DMS114 treated with DMSO at 0.1 percent for 48 hours (cell line): ENCODE data around the gene SORBS1.
"Not testable (repeated sequence)": the region's sequence is repeated elsewhere in the genome, so short reads cannot be mapped to it uniquely, and the experiment has no call there.

Experiments used
- DNase-seq: peaks from one replicate; lab custom pipeline; 2025; ENCODE audit not compliant: unreplicated experiment; lab: John Stamatoyannopoulos, UW

Gene SORBS1

DNA sequence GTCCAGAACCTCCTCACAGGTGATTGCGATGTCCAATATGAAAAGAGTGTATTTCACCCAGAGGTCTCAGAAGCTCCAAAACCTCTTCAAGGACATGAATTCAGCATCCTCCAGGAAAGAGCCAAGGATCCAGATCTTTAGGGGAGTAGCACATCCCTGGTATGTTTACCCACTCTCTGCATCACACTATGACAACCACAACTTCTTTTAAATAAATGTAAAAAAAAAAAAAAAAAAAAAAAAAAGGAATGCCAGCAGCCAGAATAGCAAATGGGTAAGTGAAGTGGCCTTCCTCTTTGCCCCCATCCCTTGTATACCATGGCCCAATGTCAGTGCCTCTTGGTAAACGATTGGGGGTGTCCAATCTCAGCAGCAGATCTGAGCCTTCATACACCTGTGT, 67.3 kb downstream of the SORBS1 start:
- DNase-seq, result no peak

- DNase-seq, result no peak
Observed at GRCh38 chr10:95487994-95488393, 73.2 kb downstream of the SORBS1 start.

GRCh38 chr10:95485056-95485844, 75.9 kb downstream of the SORBS1 start:
- DNase-seq, result no peak

DNA sequence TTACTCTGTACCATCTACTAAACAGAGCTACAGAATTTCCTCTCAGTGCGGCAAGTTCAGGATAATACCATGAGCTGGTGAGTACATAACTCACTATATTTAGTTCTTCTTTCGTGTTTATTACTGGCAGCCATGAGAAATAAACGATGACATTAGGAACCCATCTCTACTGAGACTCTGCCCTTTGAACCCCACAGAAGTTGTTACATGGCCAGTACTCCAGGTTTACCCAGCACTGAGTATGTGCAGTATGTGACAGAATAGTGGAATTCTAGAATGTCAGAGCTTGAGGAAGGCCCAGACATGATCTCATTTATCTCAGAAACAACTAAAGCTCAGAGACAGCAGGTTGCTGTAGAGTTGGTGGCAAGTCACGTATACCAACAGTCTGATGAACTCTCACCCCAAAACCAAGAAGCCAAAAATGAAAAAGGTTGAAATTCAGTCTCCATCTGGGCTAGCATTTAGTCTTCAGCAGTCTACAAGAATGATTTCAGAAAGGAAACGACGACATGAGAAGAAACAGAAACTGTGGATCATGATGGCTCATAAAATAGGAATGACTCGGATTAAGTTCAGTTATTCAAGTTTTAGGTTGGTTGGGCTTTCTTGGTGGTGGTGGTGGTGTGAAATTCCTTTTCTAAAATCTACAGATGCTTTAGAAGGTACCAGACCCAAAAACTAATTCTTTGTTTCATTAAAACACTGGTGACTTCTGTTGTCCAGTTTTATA, 78.5 kb downstream of the SORBS1 start:
- no peak for DNase-seq

DNA sequence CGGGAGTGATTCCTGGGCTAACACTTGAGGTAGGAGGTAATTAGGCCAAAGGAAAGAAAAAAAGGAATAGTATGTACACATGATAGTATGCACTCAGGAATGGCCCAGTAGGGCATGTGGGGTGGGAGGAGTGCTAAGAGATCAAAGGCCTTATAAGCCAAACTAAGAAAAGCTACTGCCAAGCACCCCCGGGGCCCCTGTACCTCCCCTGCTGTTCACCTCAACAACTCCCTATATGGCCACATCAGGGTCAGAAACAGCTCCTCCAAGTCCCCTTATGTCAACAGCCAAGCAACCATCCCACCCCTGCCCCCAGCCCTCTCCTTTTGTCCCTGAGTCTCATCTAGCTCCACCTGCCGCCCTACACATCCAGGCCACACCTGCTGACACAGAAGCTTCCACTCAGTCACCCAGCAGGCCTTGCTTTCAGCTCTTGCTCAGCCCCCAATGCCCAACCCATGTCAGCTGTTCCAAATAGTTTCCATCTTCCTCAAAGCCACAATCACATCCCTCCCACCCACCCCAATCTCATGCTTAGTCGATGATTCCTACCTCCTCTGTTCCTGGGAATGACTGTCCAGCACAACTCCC, 80.2 kb downstream of the SORBS1 start:
- DNase-seq, result no peak

DNA sequence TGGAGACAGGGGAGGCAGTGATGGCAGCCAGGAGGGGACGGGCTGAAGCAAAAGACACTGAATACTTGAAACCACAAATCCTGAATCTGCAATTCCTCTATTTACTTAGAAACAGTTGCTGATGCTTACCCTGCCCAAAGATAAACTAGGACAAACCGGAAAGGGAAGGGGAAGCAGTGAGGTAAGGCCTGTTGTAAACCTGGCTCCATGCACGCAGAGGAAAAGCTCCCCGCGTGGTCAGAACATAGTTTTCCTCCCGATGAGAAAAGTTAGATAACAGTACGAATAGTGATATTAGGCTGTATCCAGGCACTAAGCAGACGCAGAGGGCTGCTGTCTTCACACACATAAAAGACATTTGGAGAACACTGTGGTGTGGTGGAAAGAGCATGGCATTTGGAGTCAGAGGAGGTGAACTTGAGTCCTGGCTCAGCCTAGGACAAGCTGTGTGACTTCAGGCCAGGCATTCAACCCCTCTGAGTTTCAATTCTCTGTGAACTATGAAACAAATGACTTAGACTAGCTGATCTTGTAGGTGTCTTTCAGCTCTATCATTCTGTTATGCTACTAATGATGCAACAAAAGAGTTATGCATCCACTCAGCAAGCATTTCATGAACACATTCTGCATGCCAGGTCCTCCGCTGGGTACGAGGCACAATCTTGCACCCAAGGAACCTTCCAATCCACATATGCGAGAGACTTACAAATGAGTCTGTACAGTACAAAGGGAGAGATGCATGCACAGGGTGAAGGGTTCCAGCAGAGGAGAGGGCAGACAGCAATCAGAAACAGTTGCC, 80.9 kb downstream of the SORBS1 start:
- no peak for DNase-seq

- no peak for DNase-seq
Observed at GRCh38 chr10:95478935-95479334, 82.2 kb downstream of the SORBS1 start.

DNA sequence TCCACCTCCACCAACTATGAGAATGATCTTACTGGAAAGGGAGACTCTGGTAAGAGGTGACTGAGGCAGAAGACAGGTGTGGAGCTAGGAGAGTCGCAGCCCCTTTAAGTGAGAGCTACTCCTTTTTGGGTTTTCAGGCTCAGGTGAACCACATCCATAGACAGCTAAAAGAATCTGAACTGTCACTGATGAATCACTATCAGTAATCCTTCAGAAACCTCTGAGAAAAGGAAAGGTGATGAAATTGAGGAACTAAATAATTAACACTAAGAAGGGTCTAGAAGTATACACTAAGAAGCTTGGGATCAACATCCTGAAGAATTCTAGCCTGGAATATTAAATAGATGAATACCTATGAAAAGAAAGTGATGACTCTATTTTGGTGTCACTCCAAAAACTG, 83.0 kb downstream of the SORBS1 start:
- no peak for DNase-seq

DNA sequence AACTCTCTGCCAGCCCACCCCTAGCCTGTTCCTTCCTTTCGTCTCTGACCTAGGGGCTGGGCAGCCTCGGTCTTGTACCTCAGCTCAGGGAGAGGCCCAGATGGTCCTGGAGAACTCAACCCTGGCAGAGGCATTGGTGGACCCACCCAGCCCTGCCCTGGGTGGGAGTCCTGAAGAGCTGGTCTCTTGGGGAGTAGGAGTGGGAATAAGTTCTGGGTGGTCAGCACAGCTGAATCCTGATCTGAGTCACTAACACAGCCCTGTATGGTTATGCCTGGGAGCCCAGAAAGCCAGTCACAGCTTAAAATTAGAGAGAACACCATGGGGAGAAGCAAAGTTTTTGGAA, 84.0 kb downstream of the SORBS1 start:
- no peak for DNase-seq

DNA sequence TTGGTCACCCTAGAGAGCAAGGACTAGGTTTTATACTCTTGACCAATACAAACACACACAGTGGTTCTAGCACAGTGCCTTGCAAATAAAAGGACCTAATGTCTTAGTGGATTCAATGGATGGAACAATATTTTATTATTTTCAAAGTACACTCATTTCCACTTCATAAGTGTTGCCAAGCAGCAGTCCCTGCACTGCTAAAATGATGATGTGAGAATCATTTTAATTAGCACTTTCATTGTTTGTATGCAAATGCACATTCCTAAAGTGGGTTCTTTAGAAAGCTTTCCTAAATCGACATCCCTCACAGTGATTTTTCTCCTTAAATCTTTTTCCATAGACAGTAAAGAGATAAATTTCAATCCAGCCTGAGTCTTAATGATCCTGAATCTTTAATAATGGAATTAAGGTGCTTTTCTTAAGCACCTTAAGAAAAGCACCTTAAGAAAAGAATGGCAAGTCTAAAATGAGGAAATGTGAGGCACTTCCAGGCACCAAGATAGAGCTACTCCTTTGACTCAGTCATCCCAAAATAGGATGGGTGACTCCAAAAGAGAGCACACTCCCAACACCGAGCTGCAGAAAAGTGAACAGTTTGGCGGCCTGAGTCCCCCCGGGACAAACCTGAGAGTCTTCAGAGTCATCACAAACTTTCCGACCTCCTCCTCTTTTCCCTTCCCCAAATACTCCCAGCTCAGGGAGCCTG, 84.5 kb downstream of the SORBS1 start:
- no peak for DNase-seq

GRCh38 chr10:95475827-95476468, 85.2 kb downstream of the SORBS1 start:
- no peak for DNase-seq

DNA sequence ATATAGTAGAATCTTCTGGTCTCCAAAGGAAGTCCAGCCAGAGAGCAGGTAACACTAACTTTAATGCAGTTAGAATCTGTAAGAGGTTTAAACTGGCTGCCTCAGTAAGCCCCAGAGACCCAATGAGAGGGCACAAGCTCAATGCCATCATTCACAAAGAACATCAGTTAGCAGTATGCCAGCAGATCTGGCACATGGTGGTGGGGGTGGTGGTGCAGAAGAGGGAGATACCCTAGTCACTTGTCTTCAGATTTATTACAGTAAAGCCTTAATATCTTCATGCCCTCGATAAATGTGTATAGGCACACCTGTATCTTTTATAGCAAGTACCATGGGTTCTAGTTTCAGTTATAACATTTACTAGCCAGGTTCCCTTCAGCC, 86.2 kb downstream of the SORBS1 start:
- no peak for DNase-seq

GRCh38 chr10:95474228-95475002, 86.8 kb downstream of the SORBS1 start:
- no peak for DNase-seq

DNA sequence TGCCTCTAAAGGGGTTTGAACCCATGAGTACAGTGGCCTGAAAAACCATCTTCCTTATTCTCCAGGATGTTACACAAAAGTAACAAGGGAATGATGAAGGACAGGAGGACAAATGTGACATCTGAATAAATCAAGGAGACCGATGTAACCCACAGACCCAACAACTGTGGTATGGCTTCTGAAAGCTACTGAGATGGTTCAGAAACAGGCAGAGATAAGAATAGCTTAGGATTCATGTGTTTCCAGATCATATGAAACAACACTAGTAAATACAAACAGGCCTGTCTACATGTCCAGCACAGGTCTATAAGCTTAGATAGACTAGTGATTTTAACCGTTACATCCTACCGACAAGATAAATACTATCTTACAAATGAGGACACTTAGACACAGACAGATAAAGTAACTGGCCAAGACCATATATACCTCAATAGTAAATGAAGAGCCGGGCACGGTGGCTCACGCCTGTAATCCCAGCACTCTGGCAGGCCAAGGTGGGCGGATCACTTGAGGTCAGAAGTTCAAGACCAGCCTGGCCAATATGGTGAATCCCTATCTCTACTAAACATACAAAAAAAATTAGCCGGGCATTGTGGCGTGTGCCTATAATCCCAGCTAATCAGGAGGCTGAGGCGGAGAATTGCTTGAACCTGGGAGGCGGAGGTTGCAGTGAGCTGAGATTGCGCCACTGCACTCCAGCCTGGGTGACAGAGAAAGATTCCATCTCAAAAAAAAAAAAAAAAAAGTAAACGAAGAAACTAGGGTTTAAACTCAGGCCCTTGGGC, 88.7 kb downstream of the SORBS1 start:
- DNase-seq, result no peak

- DNase-seq, result no peak
Observed at GRCh38 chr10:95469676-95470075, 91.5 kb downstream of the SORBS1 start.

DNA sequence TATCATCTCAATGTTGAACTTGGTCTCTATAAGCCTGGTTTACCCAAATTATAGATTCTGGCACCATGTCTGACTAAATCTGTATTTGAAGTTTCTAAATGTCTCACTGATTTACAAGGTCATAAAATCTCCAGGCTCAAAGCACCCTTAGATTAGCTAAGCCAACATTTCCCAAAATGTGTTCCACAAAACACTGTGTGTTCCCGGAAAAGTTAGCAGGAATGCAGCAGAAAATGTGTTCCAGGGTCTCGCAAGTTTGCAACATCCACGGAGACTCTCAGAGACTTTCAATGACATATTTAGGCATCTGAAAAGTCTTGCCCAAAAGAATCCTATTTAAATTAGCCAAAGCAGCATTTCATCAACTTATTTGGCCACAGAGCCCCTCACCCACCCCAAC, 91.9 kb downstream of the SORBS1 start:
- DNase-seq, result no peak

GRCh38 chr10:95467642-95468041, 93.5 kb downstream of the SORBS1 start:
- not testable (repeated sequence) for DNase-seq

- DNase-seq, result no peak
Observed at GRCh38 chr10:95467162-95467599, 94.0 kb downstream of the SORBS1 start.

GRCh38 chr10:95466436-95466835, 94.7 kb downstream of the SORBS1 start:
- DNase-seq, result no peak
